ENCODE data around the gene SLC5A3.

The SLC5A3 gene

DNA sequence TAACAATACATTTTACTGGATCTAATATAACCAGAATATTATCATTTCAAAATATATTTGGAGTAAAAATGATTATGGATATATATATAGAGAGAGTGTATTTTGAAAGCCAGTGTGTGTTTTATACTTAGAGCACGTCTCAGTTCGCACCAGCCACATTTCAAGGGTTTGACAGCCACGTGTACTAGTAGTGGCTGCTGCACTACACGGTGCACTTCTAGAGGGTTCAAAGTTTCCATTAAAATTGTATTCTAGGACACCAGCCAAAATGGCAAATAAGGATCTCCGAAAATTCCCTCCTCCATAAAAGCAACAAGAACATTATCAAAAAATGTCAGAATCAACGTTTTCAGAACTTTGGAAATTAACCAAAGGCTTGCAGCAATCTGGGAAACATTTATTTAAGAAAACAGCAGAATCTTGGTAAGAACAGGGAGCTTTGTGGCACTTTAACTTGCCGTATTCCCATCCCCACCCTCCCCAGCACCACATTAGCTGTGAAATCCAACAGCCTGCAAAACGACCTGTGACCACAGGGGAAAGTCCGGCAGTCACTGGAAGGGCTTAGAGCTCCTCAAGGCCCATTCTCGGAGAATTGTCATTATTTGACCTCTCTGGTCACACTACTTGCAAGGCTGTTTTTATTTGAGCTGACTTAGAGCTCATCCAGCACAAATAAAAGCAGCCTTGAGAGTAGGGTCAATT is 33.5 kb upstream of the SLC5A3 start:
- Histone ChIP-seq H3K27ac (replicated peaks) (no peak overlapping the region), H3K4me3 (replicated peaks; ENCODE audit: insufficient read depth, low read length) (no peak overlapping the region), H3K27me3 (ENCODE audit: insufficient read depth, poor library complexity, severe bottlenecking) (no peaks in the 10 kb centered on the region)
- no peak for DNase-seq (ENCODE audit: low read depth in 1 of 2, low spot score in 1 of 2)
- TF ChIP-seq CTCF (IDR thresholded peaks at IDR 0.05; ENCODE audit: insufficient read depth, low read length) (no peak), SPI1 (IDR thresholded peaks at IDR 0.05; ENCODE audit: borderline replicate concordance, low read depth) (no peak), GABPA (IDR thresholded peaks at IDR 0.05; ENCODE audit: low read depth) (no peak), POLR2AphosphoS5 (IDR thresholded peaks at IDR 0.05; ENCODE audit: low read depth) (no peak)
- TF ChIP-seq, protein P1, sequence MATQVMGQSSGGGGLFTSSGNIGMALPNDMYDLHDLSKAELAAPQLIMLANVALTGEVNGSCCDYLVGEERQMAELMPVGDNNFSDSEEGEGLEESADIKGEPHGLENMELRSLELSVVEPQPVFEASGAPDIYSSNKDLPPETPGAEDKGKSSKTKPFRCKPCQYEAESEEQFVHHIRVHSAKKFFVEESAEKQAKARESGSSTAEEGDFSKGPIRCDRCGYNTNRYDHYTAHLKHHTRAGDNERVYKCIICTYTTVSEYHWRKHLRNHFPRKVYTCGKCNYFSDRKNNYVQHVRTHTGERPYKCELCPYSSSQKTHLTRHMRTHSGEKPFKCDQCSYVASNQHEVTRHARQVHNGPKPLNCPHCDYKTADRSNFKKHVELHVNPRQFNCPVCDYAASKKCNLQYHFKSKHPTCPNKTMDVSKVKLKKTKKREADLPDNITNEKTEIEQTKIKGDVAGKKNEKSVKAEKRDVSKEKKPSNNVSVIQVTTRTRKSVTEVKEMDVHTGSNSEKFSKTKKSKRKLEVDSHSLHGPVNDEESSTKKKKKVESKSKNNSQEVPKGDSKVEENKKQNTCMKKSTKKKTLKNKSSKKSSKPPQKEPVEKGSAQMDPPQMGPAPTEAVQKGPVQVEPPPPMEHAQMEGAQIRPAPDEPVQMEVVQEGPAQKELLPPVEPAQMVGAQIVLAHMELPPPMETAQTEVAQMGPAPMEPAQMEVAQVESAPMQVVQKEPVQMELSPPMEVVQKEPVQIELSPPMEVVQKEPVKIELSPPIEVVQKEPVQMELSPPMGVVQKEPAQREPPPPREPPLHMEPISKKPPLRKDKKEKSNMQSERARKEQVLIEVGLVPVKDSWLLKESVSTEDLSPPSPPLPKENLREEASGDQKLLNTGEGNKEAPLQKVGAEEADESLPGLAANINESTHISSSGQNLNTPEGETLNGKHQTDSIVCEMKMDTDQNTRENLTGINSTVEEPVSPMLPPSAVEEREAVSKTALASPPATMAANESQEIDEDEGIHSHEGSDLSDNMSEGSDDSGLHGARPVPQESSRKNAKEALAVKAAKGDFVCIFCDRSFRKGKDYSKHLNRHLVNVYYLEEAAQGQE (IDR thresholded peaks at IDR 0.05; ENCODE audit: insufficient replicate concordance, low read depth), result no peak

- H3K27me3 ChIP-seq (ENCODE audit: insufficient read depth, poor library complexity, severe bottlenecking), result no peaks in the 10 kb centered on the region
- TF ChIP-seq POLR2AphosphoS5 (IDR thresholded peaks at IDR 0.05; ENCODE audit: low read depth) (no peak), CTCF (IDR thresholded peaks at IDR 0.05; ENCODE audit: insufficient read depth, low read length) (no peak), GABPA (IDR thresholded peaks at IDR 0.05; ENCODE audit: low read depth) (no peak)
- TF ChIP-seq, protein P1 (IDR thresholded peaks at IDR 0.05; ENCODE audit: insufficient replicate concordance, low read depth), result no peak
- H3K27ac ChIP-seq (replicated peaks), result no peak overlapping the region
- no peak for DNase-seq (ENCODE audit: low read depth in 1 of 2, low spot score in 1 of 2)
- H3K4me3 ChIP-seq (replicated peaks; ENCODE audit: insufficient read depth, low read length), result no peak overlapping the region
Observed at GRCh38 chr21:34042735-34043134, 30.6 kb upstream of the SLC5A3 start.

GRCh38 chr21:34043333-34043732 is 30.0 kb upstream of the SLC5A3 start:
- no peak for DNase-seq (ENCODE audit: low read depth in 1 of 2, low spot score in 1 of 2)
- TF ChIP-seq, protein P1 (IDR thresholded peaks at IDR 0.05; ENCODE audit: insufficient replicate concordance, low read depth), result no peak
- no peak for TF ChIP-seq GABPA (IDR thresholded peaks at IDR 0.05; ENCODE audit: low read depth)
- no peak for TF ChIP-seq CTCF (IDR thresholded peaks at IDR 0.05; ENCODE audit: insufficient read depth, low read length)
- no peak for TF ChIP-seq POLR2AphosphoS5 (IDR thresholded peaks at IDR 0.05; ENCODE audit: low read depth)
- no peak for TF ChIP-seq SPI1 (IDR thresholded peaks at IDR 0.05; ENCODE audit: borderline replicate concordance, low read depth)

More at GRCh38 chr21:34043333-34043732, 30.0 kb upstream of the SLC5A3 start:
- Histone ChIP-seq H3K27me3 (ENCODE audit: insufficient read depth, poor library complexity, severe bottlenecking) (no peaks in the 10 kb centered on the region), H3K4me3 (replicated peaks; ENCODE audit: insufficient read depth, low read length) (no peak overlapping the region), H3K27ac (replicated peaks) (no peak overlapping the region)
